ENCODE results near the gene HSFX3. TPM values are rescaled to one million over a fixed set of nuclear protein-coding genes. Genes with fewer than 3 reads are reported as not detected.

HSFX3 gene
- total RNA-seq, 1 donor from 2014 or later, result not detected

GRCh38 chrX:149499766-149500165 lies 50.0 kb downstream of the HSFX3 start:
- DNase-seq (ENCODE audit: low spot score), result no peak
- Histone ChIP-seq H3K4me2 (no peak overlapping the region), H3K27me3 (no peaks in the 10 kb centered on the region), H3K9ac (no peak overlapping the region), H3F3A (ENCODE audit: low read depth) (no peaks in the 10 kb centered on the region), H3K4me3 (no peak overlapping the region), H3K9me3 (ENCODE audit: low read depth) (no peaks in the 10 kb centered on the region), H3K36me3 (no peaks in the 10 kb centered on the region), H2AFZ (replicated peaks) (no peak overlapping the region), H3K4me1 (no peaks in the 10 kb centered on the region), H3K79me2 (ENCODE audit: low read depth) (no peaks in the 10 kb centered on the region), H3K27ac (no peak overlapping the region), H4K20me1 (ENCODE audit: low read depth) (no peaks in the 10 kb centered on the region)
- H3K4me3 Mint-ChIP-seq, result no peak overlapping the region
- H3K27ac Mint-ChIP-seq, result no peak overlapping the region
- H3K36me3 Mint-ChIP-seq, result peaks cover 11% of the 10 kb centered on the region
- TF ChIP-seq EZH2phosphoT487 (IDR thresholded peaks at IDR 0.05) (no peak), EZH2 (IDR thresholded peaks at IDR 0.05) (no peak)
- TF ChIP-seq, protein P1, sequence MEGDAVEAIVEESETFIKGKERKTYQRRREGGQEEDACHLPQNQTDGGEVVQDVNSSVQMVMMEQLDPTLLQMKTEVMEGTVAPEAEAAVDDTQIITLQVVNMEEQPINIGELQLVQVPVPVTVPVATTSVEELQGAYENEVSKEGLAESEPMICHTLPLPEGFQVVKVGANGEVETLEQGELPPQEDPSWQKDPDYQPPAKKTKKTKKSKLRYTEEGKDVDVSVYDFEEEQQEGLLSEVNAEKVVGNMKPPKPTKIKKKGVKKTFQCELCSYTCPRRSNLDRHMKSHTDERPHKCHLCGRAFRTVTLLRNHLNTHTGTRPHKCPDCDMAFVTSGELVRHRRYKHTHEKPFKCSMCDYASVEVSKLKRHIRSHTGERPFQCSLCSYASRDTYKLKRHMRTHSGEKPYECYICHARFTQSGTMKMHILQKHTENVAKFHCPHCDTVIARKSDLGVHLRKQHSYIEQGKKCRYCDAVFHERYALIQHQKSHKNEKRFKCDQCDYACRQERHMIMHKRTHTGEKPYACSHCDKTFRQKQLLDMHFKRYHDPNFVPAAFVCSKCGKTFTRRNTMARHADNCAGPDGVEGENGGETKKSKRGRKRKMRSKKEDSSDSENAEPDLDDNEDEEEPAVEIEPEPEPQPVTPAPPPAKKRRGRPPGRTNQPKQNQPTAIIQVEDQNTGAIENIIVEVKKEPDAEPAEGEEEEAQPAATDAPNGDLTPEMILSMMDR (IDR thresholded peaks at IDR 0.05), result no peak
- H3K4me1 Mint-ChIP-seq, result peaks cover 7% of the 10 kb centered on the region
- no peaks in the 10 kb centered on the region for H3K27me3 Mint-ChIP-seq (ENCODE audit: insufficient read depth, low read depth)
- peaks cover 3% of the 10 kb centered on the region for H3K9me3 Mint-ChIP-seq

GRCh38 chrX:149498767-149499166 lies 51.0 kb downstream of the HSFX3 start:
- Mint-ChIP-seq H3K36me3 (peaks cover 11% of the 10 kb centered on the region), H3K27ac (no peak overlapping the region), H3K4me1 (no peaks in the 10 kb centered on the region), H3K9me3 (no peaks in the 10 kb centered on the region), H3K4me3 (no peak overlapping the region), H3K27me3 (ENCODE audit: insufficient read depth, low read depth) (no peaks in the 10 kb centered on the region)
- Histone ChIP-seq H3K4me3 (no peak overlapping the region), H3F3A (ENCODE audit: low read depth) (no peaks in the 10 kb centered on the region), H3K36me3 (no peaks in the 10 kb centered on the region), H2AFZ (replicated peaks) (no peak overlapping the region), H3K79me2 (ENCODE audit: low read depth) (no peaks in the 10 kb centered on the region), H3K27ac (no peak overlapping the region), H3K9ac (no peak overlapping the region), H3K4me1 (no peaks in the 10 kb centered on the region), H4K20me1 (ENCODE audit: low read depth) (no peaks in the 10 kb centered on the region), H3K9me3 (ENCODE audit: low read depth) (no peaks in the 10 kb centered on the region), H3K4me2 (no peak overlapping the region), H3K27me3 (no peaks in the 10 kb centered on the region)
- no peak for DNase-seq (ENCODE audit: low spot score)
- TF ChIP-seq EZH2phosphoT487 (IDR thresholded peaks at IDR 0.05), result no peak
- TF ChIP-seq, protein P1 (IDR thresholded peaks at IDR 0.05), result no peak
- TF ChIP-seq EZH2 (IDR thresholded peaks at IDR 0.05), result no peak

Other genes starting within 250 kb of the HSFX3 start
- gene IDS, start 44.6 kb downstream of the HSFX3 start, total RNA-seq (ENCODE audit: low replicate concordance), result 14.5 and 22.2 TPM in 2 replicates
- 3.5 and 7.5 TPM in 2 replicates for gene EOLA1, start 8.9 kb downstream of the HSFX3 start, total RNA-seq (ENCODE audit: low replicate concordance)
- not detected in 2 replicates for gene MAGEA9B, start 37.5 kb upstream of the HSFX3 start, total RNA-seq (ENCODE audit: low replicate concordance)
- 0.56 and 0.77 TPM in 2 replicates for gene HSFX2, start 45.4 kb upstream of the HSFX3 start, total RNA-seq (ENCODE audit: low replicate concordance)
- gene TMEM185A, start 81.9 kb upstream of the HSFX3 start, total RNA-seq (ENCODE audit: low replicate concordance), result 15.8 and 16.3 TPM in 2 replicates
- not detected in 2 replicates for gene MAGEA11, start 162.1 kb upstream of the HSFX3 start, total RNA-seq (ENCODE audit: low replicate concordance)
- 0.06 and 0.59 TPM in 2 replicates for gene HSFX1, start 224.1 kb upstream of the HSFX3 start, total RNA-seq (ENCODE audit: low replicate concordance)
- gene MAGEA9, start 232.0 kb upstream of the HSFX3 start, total RNA-seq (ENCODE audit: low replicate concordance), result not detected in 2 replicates